DND-41 (cell line): Measurements from ENCODE around the gene LYRM1.
"Not testable (repeated sequence)": the region's sequence is repeated elsewhere in the genome, so short reads cannot be mapped to it uniquely, and the experiment has no call there.

ENCODE experiments used
- EZH2 ChIP-seq: IDR thresholded peaks from 3 replicates; pipeline ENCODE4 v1.6.1; 2012; ENCODE audit warnings: borderline replicate concordance, low read depth, mild to moderate bottlenecking, moderate library complexity, low read length, inconsistent platforms; ENCODE audit not compliant: severe bottlenecking
- TF ChIP-seq, protein P1 (sequence below): IDR thresholded peaks from 2 replicates; pipeline ENCODE4 v1.5.1; 2012; ENCODE audit warnings: borderline replicate concordance, low read length, moderate library complexity, mild to moderate bottlenecking; ENCODE audit not compliant: poor library complexity, severe bottlenecking; ENCODE audit errors: extremely low read depth

DNA sequence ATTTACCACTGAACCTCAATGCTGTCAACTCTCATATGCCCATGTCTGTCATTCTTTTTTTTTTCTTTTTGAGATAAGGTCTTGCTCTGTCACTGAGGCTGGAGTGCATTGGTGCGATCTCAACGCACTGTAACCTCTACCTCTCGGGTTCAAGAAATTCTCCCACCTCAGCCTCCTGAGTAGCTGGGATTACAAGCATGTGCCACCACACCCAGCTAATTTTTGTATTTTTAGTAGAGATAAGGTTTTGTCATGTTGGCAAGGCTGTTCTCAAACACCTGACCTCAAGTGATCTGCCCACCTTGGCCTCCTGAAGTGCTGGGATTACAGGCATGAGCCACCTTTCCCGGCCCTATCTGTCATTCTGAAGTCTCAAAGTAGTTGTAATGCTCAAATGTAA is 72.6 kb downstream of the LYRM1 start:
- TF ChIP-seq, protein P1, sequence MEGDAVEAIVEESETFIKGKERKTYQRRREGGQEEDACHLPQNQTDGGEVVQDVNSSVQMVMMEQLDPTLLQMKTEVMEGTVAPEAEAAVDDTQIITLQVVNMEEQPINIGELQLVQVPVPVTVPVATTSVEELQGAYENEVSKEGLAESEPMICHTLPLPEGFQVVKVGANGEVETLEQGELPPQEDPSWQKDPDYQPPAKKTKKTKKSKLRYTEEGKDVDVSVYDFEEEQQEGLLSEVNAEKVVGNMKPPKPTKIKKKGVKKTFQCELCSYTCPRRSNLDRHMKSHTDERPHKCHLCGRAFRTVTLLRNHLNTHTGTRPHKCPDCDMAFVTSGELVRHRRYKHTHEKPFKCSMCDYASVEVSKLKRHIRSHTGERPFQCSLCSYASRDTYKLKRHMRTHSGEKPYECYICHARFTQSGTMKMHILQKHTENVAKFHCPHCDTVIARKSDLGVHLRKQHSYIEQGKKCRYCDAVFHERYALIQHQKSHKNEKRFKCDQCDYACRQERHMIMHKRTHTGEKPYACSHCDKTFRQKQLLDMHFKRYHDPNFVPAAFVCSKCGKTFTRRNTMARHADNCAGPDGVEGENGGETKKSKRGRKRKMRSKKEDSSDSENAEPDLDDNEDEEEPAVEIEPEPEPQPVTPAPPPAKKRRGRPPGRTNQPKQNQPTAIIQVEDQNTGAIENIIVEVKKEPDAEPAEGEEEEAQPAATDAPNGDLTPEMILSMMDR = not testable (repeated sequence)
- not testable (repeated sequence) for TF ChIP-seq EZH2
